ENCODE data around the gene STMP1. TPM values are rescaled to one million over a fixed set of nuclear protein-coding genes. Genes with fewer than 3 reads are reported as not detected.

STMP1 gene
- total and polyA plus RNA-seq, 4 donors, result 23.0 to 33.1 (median 26.0) TPM

- Histone ChIP-seq H3K9ac (ENCODE audit: insufficient read depth in 1 of 2, low read length in 2 of 2) (no peak overlapping the region), H3K27ac (ENCODE audit: low read depth in 1 of 2, low read length in 1 of 2) (no peak overlapping the region), H3K36me3 (ENCODE audit: control insufficient read depth in 4 of 4, insufficient read depth in 4 of 4, low read length in 4 of 4) (no peaks in the 10 kb centered on the region), H3K9me3 (ENCODE audit: control insufficient read depth in 4 of 4, insufficient read depth in 3 of 4, low read length in 3 of 4) (no peaks in the 10 kb centered on the region), H3K4me3 (no peak overlapping the region), H3K4me1 (ENCODE audit: control insufficient read depth in 5 of 5, insufficient read depth in 5 of 5, low read length in 5 of 5) (peaks cover 0 to 4% (median 0%) of the 10 kb centered on the region in 5 donors), H3K27me3 (ENCODE audit: control insufficient read depth in 3 of 3, insufficient read depth in 3 of 3, low read length in 2 of 3) (no peaks in the 10 kb centered on the region)
- no peak for ATAC-seq (ENCODE audit: insufficient read depth, low FRiP score)
- no peak for DNase-seq
- TF ChIP-seq, protein P1, sequence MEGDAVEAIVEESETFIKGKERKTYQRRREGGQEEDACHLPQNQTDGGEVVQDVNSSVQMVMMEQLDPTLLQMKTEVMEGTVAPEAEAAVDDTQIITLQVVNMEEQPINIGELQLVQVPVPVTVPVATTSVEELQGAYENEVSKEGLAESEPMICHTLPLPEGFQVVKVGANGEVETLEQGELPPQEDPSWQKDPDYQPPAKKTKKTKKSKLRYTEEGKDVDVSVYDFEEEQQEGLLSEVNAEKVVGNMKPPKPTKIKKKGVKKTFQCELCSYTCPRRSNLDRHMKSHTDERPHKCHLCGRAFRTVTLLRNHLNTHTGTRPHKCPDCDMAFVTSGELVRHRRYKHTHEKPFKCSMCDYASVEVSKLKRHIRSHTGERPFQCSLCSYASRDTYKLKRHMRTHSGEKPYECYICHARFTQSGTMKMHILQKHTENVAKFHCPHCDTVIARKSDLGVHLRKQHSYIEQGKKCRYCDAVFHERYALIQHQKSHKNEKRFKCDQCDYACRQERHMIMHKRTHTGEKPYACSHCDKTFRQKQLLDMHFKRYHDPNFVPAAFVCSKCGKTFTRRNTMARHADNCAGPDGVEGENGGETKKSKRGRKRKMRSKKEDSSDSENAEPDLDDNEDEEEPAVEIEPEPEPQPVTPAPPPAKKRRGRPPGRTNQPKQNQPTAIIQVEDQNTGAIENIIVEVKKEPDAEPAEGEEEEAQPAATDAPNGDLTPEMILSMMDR (IDR thresholded peaks at IDR 0.05; ENCODE audit: control extremely low read depth, extremely low read depth), result no peak
- WGBS, 2 donors, result 93 to 96% methylated on average over 21 of the region's 21 CpGs
These were observed 59.0 kb downstream of the STMP1 start for GRCh38 chr7:135721198-135721820.

DNA sequence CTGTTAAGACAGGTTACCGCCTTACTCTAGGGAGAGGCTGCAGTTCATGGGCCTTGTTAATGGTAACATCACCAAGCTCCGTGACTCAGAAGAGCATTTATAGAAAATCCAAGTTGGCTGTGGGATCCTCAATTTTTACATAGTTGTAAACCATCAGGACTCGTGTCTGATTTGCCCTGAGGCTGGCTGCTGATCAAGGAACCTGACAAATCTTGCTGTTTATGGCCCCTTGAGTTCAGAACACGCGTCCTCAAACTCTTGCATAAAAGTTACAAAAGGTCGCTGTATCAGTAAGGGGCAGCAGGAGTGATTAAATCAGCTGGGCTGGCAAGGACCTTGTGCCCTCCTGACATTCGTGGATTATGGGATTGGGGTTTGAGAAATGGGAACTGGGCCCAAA lies 61.1 kb downstream of the STMP1 start:
- TF ChIP-seq, protein P1 (IDR thresholded peaks at IDR 0.05; ENCODE audit: control extremely low read depth, extremely low read depth), result no peak
- Histone ChIP-seq H3K4me3 (no peak overlapping the region), H3K27ac (ENCODE audit: low read depth in 1 of 2, low read length in 1 of 2) (no peak overlapping the region), H3K9me3 (ENCODE audit: control insufficient read depth in 4 of 4, insufficient read depth in 3 of 4, low read length in 3 of 4) (no peaks in the 10 kb centered on the region), H3K27me3 (ENCODE audit: control insufficient read depth in 3 of 3, insufficient read depth in 3 of 3, low read length in 2 of 3) (no peaks in the 10 kb centered on the region), H3K36me3 (ENCODE audit: control insufficient read depth in 4 of 4, insufficient read depth in 4 of 4, low read length in 4 of 4) (no peaks in the 10 kb centered on the region), H3K4me1 (ENCODE audit: control insufficient read depth in 5 of 5, insufficient read depth in 5 of 5, low read length in 5 of 5) (peaks cover 0 to 4% (median 0%) of the 10 kb centered on the region in 5 donors), H3K9ac (ENCODE audit: insufficient read depth in 1 of 2, low read length in 2 of 2) (no peak overlapping the region)
- WGBS, 2 donors, result 85 to 92% methylated on average over 7 of the region's 7 CpGs
- DNase-seq (no peak), ATAC-seq (ENCODE audit: insufficient read depth, low FRiP score) (no peak)

Small RNA genes lying within 50 kb of the gene (small RNA-seq; reads per million reads assigned to genes)
- not detected for gene RNU6-1154P (ENCODE audit: low replicate concordance)

Other genes with a start within 250 kb of the STMP1 start
- 10 to 100 TPM; 16.2 to 61.4 TPM for gene CNOT4, start 152.4 kb upstream of the STMP1 start, total RNA-seq
- 1 to 10 TPM; 5.6 to 7.2 TPM for gene CNOT4, start 152.4 kb upstream of the STMP1 start, polyA plus RNA-seq
- gene NUP205, start 104.6 kb upstream of the STMP1 start, total RNA-seq, result 10 to 100 TPM; 36.9 to 41.2 TPM
- gene NUP205, start 104.6 kb upstream of the STMP1 start, polyA plus RNA-seq, result 10 to 100 TPM; 23.1 to 31.9 TPM
- gene SLC13A4, start 65.7 kb downstream of the STMP1 start, total RNA-seq, result 1 to 10 TPM in 1 of 2 donors, under 1 TPM in 1; 0.17 to 1.3 TPM
- under 1 TPM; 0.18 to 0.19 TPM for gene SLC13A4, start 65.7 kb downstream of the STMP1 start, polyA plus RNA-seq
- gene FAM180A, start 86.3 kb downstream of the STMP1 start, total RNA-seq, result 1 to 10 TPM; 1.9 to 2.1 TPM
- gene FAM180A, start 86.3 kb downstream of the STMP1 start, polyA plus RNA-seq, result under 1 TPM; 0.18 to 0.65 TPM